Muscle of back (tissue), 11 donors: ENCODE results near the gene TMEM273. TPM values are rescaled to one million over a fixed set of nuclear protein-coding genes. Genes with fewer than 3 reads are reported as not detected.
A peak's percentile ranks its signal among the peaks of the same experiment; 100 is the strongest.

Source experiments
- DNase-seq, 3 donors: peaks; one replicate each; pipeline versions ENCODE4 v3.0.0 to v3.0.0-alpha.2; 2013
- polyA plus RNA-seq, 10 donors: library from polyadenylated mRNA; unstranded; fragments of 120-200 nt; gene quantifications; one replicate each; pipeline ENCODE4 v1.2.1, GENCODE V29; 2013; ENCODE audit not compliant: insufficient read length in 10 of 10

TMEM273 gene
- polyA plus RNA-seq, 10 donors = 4.2 to 8.8 (median 6.2) TPM

- peak in 1 of 3 donors; percentile 62 for DNase-seq
Observed at GRCh38 chr10:49164559-49165188, 23.5 kb downstream of the TMEM273 start.

GRCh38 chr10:49163741-49164140 is 24.4 kb downstream of the TMEM273 start:
- no peak for DNase-seq

- DNase-seq = no peak
Observed at GRCh38 chr10:49162761-49163310, 25.4 kb downstream of the TMEM273 start.

- no peak for DNase-seq
Observed at GRCh38 chr10:49162063-49162462, 26.1 kb downstream of the TMEM273 start.

GRCh38 chr10:49161411-49161997 is 26.7 kb downstream of the TMEM273 start:
- DNase-seq = peak in 2 of 3 donors; percentile 55 to 77

- DNase-seq = no peak
Observed at GRCh38 chr10:49160814-49161213, 27.4 kb downstream of the TMEM273 start.

- no peak for DNase-seq
Observed at GRCh38 chr10:49160110-49160509, 28.1 kb downstream of the TMEM273 start.

- no peak for DNase-seq
Observed at GRCh38 chr10:49158915-49159314, 29.3 kb downstream of the TMEM273 start.

- no peak for DNase-seq
Observed at GRCh38 chr10:49158404-49158803, 29.8 kb downstream of the TMEM273 start.

- no peak for DNase-seq
Observed at GRCh38 chr10:49157229-49157628, 31.0 kb downstream of the TMEM273 start.

GRCh38 chr10:49154641-49155040 is 33.5 kb downstream of the TMEM273 start:
- DNase-seq = no peak

- no peak for DNase-seq
Observed at GRCh38 chr10:49153971-49154370, 34.2 kb downstream of the TMEM273 start.

GRCh38 chr10:49153115-49153514 is 35.1 kb downstream of the TMEM273 start:
- no peak for DNase-seq

GRCh38 chr10:49152663-49153062 is 35.5 kb downstream of the TMEM273 start:
- DNase-seq = no peak

- DNase-seq = no peak
Observed at GRCh38 chr10:49152037-49152436, 36.2 kb downstream of the TMEM273 start.

- no peak for DNase-seq
Observed at GRCh38 chr10:49151481-49151880, 36.7 kb downstream of the TMEM273 start.

GRCh38 chr10:49151025-49151445 is 37.2 kb downstream of the TMEM273 start:
- no peak for DNase-seq

GRCh38 chr10:49150426-49150825 is 37.8 kb downstream of the TMEM273 start:
- DNase-seq = no peak

- DNase-seq = peak in 1 of 3 donors; percentile 23
Observed at GRCh38 chr10:49149881-49150280, 38.3 kb downstream of the TMEM273 start.

GRCh38 chr10:49144058-49144720 is 44.0 kb downstream of the TMEM273 start:
- peak in 2 of 3 donors; percentile 61 to 88 for DNase-seq

- DNase-seq = no peak
Observed at GRCh38 chr10:49143249-49143648, 44.9 kb downstream of the TMEM273 start.

- no peak for DNase-seq
Observed at GRCh38 chr10:49141541-49142332, 46.5 kb downstream of the TMEM273 start.
